ENCODE measurements around the gene SLC30A2.

The SLC30A2 gene

GRCh38 chr1:26041401-26041800 is 4.5 kb downstream of the SLC30A2 start:
- DNase-seq: no peak

GRCh38 chr1:26038904-26039303 is 7.0 kb downstream of the SLC30A2 start:
- no peak for DNase-seq

GRCh38 chr1:26038477-26038876 is 7.4 kb downstream of the SLC30A2 start:
- DNase-seq: no peak

- DNase-seq: no peak
These were observed 8.0 kb downstream of the SLC30A2 start for GRCh38 chr1:26037904-26038303.

DNA sequence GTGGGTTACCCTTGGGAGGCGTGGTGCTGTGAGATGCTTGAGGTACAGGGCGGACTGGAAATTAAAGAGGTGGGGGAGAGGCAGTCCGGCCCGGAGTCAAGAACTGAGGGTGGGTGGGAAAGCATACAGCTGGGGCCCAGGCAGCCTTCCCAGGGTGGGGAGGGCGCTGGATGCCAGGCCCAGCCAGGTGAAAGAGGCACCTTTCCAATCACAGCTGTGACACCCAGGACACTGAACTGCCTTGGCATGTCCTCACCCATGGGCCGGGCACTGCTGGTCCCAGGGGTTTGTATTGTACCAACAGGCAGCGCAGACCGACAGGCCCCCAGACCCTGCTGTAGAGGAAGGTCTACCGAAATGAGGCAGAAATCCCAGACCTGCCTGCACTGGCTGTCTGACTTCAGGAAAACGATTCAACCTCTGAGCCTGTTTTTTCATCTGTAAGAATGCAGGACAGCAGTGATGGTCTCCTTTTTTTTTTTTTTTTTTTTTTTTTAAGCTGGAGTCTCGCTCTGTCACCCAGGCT is 9.1 kb downstream of the SLC30A2 start:
- no peak for DNase-seq

DNA sequence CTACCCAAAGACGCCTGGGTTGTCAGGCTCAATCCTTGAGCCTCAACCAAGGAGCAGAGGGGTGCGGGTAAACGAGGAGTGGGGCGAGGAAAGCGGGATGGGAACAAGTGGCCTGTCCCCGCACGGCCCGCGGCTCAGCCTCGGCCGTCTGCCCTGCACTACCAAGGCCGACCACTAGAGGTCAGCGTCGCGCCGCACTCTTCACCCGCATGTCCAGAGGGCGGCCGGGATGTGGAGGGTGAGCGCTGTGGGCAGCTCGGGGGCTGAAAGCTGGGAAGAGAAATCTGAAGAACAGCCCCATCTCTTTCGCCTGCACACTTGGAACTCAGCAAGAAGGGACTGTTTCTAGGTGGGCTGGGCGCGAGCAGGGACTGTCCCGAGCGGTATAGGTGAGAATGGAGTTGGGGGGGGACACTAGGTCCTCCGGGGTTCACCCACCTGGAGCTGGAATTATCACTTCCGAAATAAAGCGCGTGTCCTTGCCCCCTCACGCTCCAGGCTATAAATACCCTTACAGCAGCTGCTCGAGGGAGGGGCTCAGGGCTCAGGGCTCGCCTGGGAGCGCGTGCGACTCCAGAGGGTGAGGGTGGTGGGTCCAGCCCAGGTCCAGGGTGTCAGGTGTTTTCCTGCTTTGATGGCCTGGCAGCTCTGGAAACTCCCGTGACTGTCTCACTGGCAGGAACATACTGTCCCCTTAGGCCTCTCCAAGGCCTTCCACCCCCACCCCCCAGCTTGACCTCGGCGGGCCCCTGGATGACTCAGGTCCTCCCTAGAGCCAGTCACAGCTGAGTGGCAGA is 9.8 kb downstream of the SLC30A2 start:
- DNase-seq: peak in 13 of 14 donors; percentile 40 to 87 (median 73)

DNA sequence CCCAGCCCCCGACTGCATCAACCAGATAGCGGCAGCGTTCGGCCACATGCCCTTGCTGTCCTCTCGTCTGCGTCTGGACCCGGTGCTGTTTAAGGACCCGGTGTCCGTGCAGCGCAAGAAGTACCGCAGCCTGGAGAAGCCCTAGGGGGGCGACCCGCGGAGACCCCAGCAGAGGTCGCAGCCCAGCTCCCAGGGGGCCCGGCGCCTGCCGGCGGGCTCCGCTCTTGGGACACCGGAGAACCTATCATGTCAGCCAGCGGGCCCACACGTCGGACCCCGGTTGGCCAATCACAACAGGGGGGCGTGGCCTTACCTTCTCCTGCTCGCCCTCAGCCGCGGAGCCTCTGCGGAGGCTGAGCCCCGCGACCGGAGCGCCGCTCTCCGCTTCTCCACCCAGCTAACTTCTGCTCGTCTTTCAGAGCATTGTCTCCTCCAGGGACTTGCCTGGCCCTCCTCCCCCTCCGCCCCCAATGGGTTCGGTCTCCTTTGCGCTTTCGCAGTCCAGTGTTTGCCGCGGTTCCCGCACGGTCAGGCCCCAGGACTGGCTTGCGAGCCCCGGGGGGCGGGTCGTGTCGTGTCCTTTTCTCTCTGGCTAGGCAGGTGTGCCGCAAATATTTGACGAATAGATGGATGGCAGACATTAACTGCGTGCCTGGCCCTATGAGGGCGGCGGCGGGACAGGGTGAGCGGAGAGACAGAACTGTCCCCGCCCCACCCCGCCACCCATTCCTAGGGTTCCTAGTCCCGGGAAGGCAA is 10.5 kb downstream of the SLC30A2 start:
- DNase-seq: peak; percentile 48 to 94 (median 84)

DNA sequence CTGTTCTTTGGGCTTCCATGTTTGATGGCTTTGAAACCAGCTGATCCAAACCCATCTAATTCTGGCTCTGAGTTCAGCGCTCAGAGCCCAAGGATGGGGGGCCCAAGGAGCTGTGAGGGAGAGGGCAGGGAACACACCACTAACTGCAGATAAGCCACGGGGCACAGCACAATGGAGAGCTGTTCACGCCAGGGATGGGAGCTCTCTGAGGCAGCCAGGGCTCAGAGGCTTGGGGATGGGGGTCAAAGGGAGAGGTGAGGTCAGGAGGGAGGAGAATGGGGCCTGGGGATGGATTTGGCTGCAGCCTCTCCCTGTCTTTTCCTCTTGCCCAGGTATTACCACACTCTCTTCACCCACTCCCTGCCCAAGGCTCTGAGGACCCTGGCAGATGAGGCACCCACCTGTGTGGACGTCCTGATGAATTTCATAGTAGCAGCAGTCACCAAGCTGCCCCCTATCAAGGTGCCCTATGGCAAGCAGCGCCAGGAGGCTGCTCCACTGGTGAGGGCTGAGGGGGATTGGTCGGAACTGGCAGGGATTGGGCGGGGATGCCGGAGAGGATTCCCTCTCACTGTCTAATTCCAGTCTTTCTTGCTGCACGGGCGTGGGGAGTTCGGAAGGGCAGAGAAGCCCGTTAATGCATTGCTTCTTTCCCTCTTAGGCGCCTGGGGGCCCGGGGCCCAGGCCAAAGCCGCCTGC is 11.3 kb downstream of the SLC30A2 start:
- peak in 1 of 14 donors; percentile 57 for DNase-seq

DNA sequence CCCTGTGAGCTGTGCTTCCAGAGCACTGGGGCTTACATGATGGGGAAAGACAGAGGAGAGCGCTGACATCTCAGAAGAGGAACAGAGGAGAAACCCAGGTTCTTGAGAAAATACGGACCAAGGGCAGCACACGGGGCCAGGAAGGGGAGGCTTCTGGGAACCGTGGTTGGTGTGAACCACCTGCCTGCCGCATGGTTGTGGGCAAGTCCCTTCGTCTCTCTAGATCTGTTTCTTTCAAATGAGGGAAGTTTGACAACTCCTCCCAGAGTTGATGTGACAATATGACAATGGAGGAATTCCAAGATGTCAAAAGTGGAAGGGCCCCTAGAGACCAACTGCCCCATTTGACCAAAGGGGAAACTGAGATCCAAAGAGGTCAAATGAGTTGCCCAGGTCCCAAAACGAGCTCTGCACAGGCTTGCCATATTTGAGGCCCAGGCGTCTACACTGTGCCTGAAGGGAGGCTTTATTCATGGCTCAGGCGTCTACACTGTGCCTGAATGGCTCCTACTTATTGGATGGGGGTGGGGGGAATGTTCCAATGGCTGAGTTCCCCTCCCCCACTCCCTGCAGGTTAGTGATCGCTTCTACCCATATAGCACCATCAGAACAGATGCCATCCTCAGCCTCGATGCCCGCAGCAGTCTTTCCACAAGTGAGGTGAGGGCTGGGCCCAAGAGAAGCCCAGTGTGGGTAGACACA is 13.1 kb downstream of the SLC30A2 start:
- no peak for DNase-seq

GRCh38 chr1:26031611-26032220 is 14.2 kb downstream of the SLC30A2 start:
- no peak for DNase-seq

DNA sequence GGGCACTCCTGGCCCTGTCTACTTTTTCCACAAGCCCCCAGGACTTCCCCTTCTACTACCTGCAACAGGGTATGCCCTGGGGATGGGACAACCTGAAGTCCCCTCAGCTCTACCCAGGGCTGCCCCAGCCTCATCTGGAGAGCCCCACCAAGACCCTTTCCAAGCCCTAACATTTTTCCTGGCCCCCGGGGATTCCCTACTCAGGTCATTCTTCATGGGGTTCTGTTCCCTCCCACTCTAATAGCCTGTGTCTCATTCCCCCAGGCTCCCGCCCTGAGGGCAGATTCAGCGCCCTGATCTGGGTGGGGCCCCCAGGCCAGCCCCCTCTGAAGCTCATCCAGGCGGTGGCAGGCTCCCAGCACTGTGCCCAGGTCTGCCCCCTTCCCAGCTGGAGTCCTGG is 14.7 kb downstream of the SLC30A2 start:
- DNase-seq: no peak

DNA sequence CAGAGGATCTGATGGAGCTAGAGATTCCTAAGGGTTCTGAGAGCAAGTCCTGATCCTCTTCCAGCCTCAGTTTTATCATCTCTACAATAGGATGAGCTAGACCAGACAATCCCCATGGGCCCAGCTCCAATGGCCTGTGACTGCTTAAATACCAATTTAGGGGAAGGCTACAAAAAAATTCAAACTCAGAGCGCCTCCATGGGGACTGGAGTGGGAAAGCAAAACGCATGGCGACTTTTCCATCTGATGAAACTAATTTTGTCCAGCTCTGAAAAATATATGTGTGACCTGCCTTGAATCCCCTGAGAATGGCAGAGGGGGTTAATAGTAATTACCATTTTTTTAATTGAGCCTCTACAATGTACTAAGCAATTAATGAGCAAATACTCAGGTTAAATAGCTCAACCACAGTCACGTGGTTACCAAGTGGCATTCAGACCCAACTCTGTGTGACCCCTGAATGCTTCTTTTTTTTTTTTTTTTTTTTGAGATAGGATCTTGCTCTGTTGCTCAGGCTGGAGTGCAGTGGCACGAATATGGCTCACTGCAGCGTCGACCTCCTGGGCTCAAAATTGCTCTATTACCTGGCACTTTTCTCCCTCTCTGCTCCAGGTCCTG is 15.9 kb downstream of the SLC30A2 start:
- DNase-seq: no peak

- no peak for DNase-seq
These were observed 16.7 kb downstream of the SLC30A2 start for GRCh38 chr1:26029054-26029863.

DNA sequence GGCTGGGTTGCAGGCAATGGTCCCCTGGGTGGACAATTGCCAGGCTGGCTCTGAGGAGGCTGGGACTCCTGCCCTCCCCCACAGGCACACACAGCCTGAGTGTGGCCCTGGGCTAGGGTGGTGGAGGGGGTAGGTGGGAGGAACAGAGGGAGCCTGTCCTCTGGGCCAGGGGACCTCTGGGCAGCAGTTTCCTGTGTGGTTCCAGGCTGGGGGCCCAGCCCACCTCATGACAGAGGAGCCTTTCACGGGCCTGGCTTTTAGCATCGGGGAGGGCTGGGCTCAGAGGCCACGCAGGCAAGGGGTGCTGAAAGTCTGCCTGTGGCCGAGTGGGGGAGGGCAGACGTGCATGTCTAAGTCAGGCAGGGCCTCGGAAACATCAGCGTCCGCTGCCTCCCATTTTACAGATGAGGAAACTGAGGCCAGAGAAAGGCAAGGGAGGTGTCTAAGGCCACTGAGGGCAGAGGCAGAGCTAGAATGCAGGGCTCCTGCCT is 17.4 kb downstream of the SLC30A2 start:
- peak in 2 of 14 donors; percentile 6 to 31 for DNase-seq

GRCh38 chr1:26027716-26028489 is 18.0 kb downstream of the SLC30A2 start:
- no peak for DNase-seq

DNA sequence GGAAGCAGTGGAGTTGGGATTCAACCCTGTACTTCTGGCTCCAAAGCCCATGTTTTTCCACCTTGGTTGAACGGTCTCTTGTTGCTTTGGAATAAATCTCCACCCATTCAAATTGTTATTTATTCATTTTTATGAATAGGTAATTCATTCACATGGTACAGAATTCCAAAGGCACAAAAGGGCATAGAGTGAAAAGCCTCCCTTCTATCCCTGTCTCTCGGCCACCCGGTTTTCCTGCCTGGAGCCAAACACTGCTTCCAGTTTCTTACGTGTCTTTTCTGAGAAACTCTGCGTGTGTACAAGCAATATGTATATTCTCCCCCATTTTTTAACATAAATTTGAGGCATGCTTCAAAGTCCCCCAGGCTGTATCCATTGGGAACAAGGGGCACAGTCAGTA is 20.4 kb downstream of the SLC30A2 start:
- no peak for DNase-seq

- peak in 1 of 14 donors; percentile 11 for DNase-seq
These were observed 20.9 kb downstream of the SLC30A2 start for GRCh38 chr1:26025060-26025459.

DNA sequence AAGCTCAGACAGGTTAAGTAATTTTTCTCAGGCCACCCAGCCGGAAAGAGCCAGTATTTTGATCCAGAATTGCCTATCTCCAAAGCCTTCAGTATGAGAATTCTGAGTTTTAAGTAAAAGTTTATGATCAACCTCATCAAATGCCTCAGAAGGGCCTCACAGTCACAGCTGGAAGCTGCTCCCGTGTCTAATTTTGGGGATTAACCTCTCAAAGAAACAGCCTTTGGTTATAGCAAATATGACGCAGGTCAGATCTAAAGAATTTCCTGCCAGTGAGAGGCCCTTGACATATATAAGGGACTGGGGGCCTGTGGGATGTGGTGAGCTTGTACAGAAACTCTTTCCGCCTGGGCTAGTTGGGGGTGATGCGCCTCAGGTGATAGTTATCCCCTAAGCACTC is 22.1 kb downstream of the SLC30A2 start:
- DNase-seq: no peak

GRCh38 chr1:26023009-26023408 is 22.9 kb downstream of the SLC30A2 start:
- no peak for DNase-seq

DNA sequence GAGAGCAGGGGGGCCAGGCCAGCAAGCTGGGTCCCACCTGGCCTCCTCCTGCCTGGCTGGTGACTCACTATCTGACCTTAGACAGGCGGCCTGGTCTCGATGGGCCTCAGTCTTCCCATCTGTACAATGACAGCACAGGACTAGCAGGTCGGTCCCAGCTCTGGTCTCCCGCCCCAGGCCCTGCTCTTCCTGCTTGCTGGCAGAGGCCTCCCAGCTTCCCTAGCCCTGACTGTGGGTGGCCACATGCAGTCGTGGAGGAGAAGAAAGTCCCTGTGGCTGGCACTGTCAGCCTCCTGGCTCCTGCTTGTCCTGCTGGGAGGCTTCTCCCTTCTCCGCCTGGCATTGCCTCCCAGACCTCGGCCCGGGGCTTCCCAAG is 23.5 kb downstream of the SLC30A2 start:
- DNase-seq: no peak
